HCT116 (cell line): ENCODE measurements around the gene ATP8B4. TPM values are rescaled to one million over a fixed set of nuclear protein-coding genes. Genes with fewer than 3 reads are reported as not detected.

Experiments
- ATAC-seq: fragments of 200-7000 bp; cut with Tn5 transposase; 2 replicates; pipeline ENCODE4 v1.9.1; 2020; ENCODE audit warnings: mild to moderate bottlenecking, moderate library complexity
- BruUV-seq: library from RNA; stranded (reverse); fragments of 400-500 nt; replicated peaks from 2 replicates; lab custom pipeline; 2021; lab: Mats Ljungman, UMichigan
- CTCF ChIA-PET: fragments of 300-600 bp; sonication (Branson Sonifier 250); formaldehyde crosslinking; loops from one replicate; lab custom pipeline; 2021; ENCODE audit warnings: antibody characterized with exemption; lab: Charles Lee
- POLR2A ChIA-PET: fragments of 300-600, 350-600 bp; sonication (Branson Sonifier 250); formaldehyde crosslinking; loops from one replicate; lab custom pipeline; 2021; ENCODE audit warnings: antibody characterized with exemption; lab: Charles Lee
- RAD21 ChIA-PET, 2 experiments: fragments of 300-600 bp; sonication (Branson Sonifier 250); formaldehyde crosslinking; loops; one replicate each; lab custom pipeline; 2023; ENCODE audit warnings: low total read pairs in 2 of 2; ENCODE audit not compliant: uncharacterized antibody in 2 of 2, unreplicated experiment in 2 of 2, low non-redundant PET in 1 of 2; lab: Charles Lee
- DNase-seq: peaks from one replicate; pipeline ENCODE4 v3.0.0-alpha.2; 2010; ENCODE audit warnings: low read depth, low spot score
- H2AFZ ChIP-seq: fragments of 200-600 bp; shearing (Covaris generic), sonication (generic); 2 replicates; pipeline ENCODE4 v1.6.1; 2017; ENCODE audit warnings: low read depth, mixed run types, mixed read lengths, antibody characterized with exemption, low read length; ENCODE audit not compliant: poor library complexity, severe bottlenecking
- H3K27ac ChIP-seq: 2 replicates; pipeline ENCODE4 v1.5.1; 2012; ENCODE audit warnings: low read depth, low read length
- H3K27me3 ChIP-seq: fragments of 200-600 bp; sonication (generic); 2 replicates; pipeline ENCODE4 v1.6.1; 2016; ENCODE audit warnings: mixed run types, low read length, mixed read lengths; ENCODE audit not compliant: insufficient read depth
- H3K36me3 ChIP-seq, 2 experiments: fragments of 200-500 bp in 1 of 2; fragments of 200-600 bp in 1 of 2; sonication (Bioruptor generic) in 1 of 2; sonication (generic) in 1 of 2; 2 replicates each; pipeline versions ENCODE4 v1.5.1 to v1.6.1; 2014 to 2016; ENCODE audit warnings: low read length in 2 of 2, inconsistent platforms in 1 of 2, mixed read lengths in 1 of 2, mixed run types in 1 of 2; ENCODE audit not compliant: insufficient read depth in 2 of 2, control insufficient read depth in 1 of 2
- H3K4me1 ChIP-seq, 2 experiments: fragments of 200-600 bp in 1 of 2; sonication (generic) in 1 of 2; 2 replicates each; pipeline versions ENCODE4 v1.5.1 to v1.6.1; 2012 to 2017; ENCODE audit warnings: low read length in 2 of 2, inconsistent platforms in 1 of 2, mild to moderate bottlenecking in 1 of 2, mixed read lengths in 1 of 2, mixed run types in 1 of 2, moderate library complexity in 1 of 2; ENCODE audit not compliant: insufficient read depth in 2 of 2, control insufficient read depth in 1 of 2
- H3K4me2 ChIP-seq: fragments of 200-600 bp; sonication (generic); 2 replicates; pipeline ENCODE4 v1.6.1; 2017; ENCODE audit warnings: mixed run types, low read length, mixed read lengths
- H3K4me3 ChIP-seq, 2 experiments: fragments of 200-600 bp in 1 of 2; sonication (generic) in 1 of 2; replicated peaks in 1 of 2; 2 replicates each; pipeline ENCODE4 v1.5.1; 2011 to 2016; ENCODE audit warnings: low read length in 2 of 2, control low read depth in 1 of 2, low read depth in 1 of 2, mild to moderate bottlenecking in 1 of 2, mixed read lengths in 1 of 2, mixed run types in 1 of 2
- H3K79me2 ChIP-seq: fragments of 200-600 bp; sonication (generic); 2 replicates; pipeline ENCODE4 v1.6.1; 2017; ENCODE audit warnings: mild to moderate bottlenecking, mixed run types, low read length, moderate library complexity, mixed read lengths; ENCODE audit not compliant: insufficient read depth
- H3K9ac ChIP-seq: fragments of 200-600 bp; sonication (generic); 2 replicates; pipeline ENCODE4 v1.6.1; 2016; ENCODE audit warnings: low read length, mixed read lengths
- H3K9me2 ChIP-seq: fragments of 200-600 bp; sonication (generic), shearing (Covaris generic); 2 replicates; pipeline ENCODE4 v1.6.1; 2017; ENCODE audit warnings: mixed run types, mild to moderate bottlenecking, moderate library complexity; ENCODE audit not compliant: insufficient read depth
- H3K9me3 ChIP-seq, 2 experiments: fragments of 200-500 bp in 1 of 2; fragments of 200-600 bp in 1 of 2; sonication (Bioruptor generic) in 1 of 2; sonication (generic) in 1 of 2; 2 replicates each; pipeline ENCODE4 v1.6.1; 2014 to 2017; ENCODE audit warnings: low read length in 2 of 2, mixed read lengths in 2 of 2, inconsistent platforms in 1 of 2, low read depth in 1 of 2, mild to moderate bottlenecking in 1 of 2, mixed run types in 1 of 2, moderate library complexity in 1 of 2; ENCODE audit not compliant: control insufficient read depth in 1 of 2, insufficient read depth in 1 of 2
- H4K20me1 ChIP-seq: fragments of 200-600 bp; sonication (generic), shearing (Covaris generic); 2 replicates; pipeline ENCODE4 v1.6.1; 2017; ENCODE audit warnings: mixed run types, mild to moderate bottlenecking, moderate library complexity; ENCODE audit not compliant: insufficient read depth
- ATF3 ChIP-seq: IDR thresholded peaks from 2 replicates; pipeline ENCODE4 v1.6.1; 2012
- CBX3 ChIP-seq: IDR thresholded peaks from 2 replicates; pipeline ENCODE4 v1.6.1; 2012; ENCODE audit warnings: low read depth
- CEBPB ChIP-seq: IDR thresholded peaks from 2 replicates; pipeline ENCODE4 v1.6.1; 2012; ENCODE audit warnings: low read depth
- CTCF ChIP-seq, 3 experiments: fragments of 200-600 bp in 1 of 3; sonication (generic) in 1 of 3; IDR thresholded peaks in 2 of 3; conservative IDR thresholded peaks in 1 of 3; 2 replicates each; pipeline ENCODE4 v1.5.1; 2012 to 2017; ENCODE audit warnings: low read depth in 2 of 3, low read length in 2 of 3, antibody characterized with exemption in 1 of 3, borderline replicate concordance in 1 of 3, control low read depth in 1 of 3, mild to moderate bottlenecking in 1 of 3, mixed read lengths in 1 of 3, mixed run types in 1 of 3, moderate library complexity in 1 of 3; ENCODE audit not compliant: insufficient read depth in 1 of 3
- EGR1 ChIP-seq: IDR thresholded peaks from 2 replicates; pipeline ENCODE4 v1.6.1; 2012; ENCODE audit warnings: low read depth
- ELF1 ChIP-seq: IDR thresholded peaks from 2 replicates; pipeline ENCODE4 v1.6.1; 2012; ENCODE audit warnings: low read depth, borderline replicate concordance
- EZH2phosphoT487 ChIP-seq: fragments of 200-600 bp; IDR thresholded peaks from 2 replicates; pipeline ENCODE4 v1.6.1; 2018; ENCODE audit warnings: antibody characterized with exemption, borderline replicate concordance
- FOSL1 ChIP-seq: IDR thresholded peaks from 2 replicates; pipeline ENCODE4 v1.6.1; 2012; ENCODE audit warnings: low read depth
- POLR2AphosphoS5 ChIP-seq: IDR thresholded peaks from 2 replicates; pipeline ENCODE4 v1.6.1; 2011; ENCODE audit warnings: mild to moderate bottlenecking, low read depth, low read length, moderate library complexity
- REST ChIP-seq: IDR thresholded peaks from 2 replicates; pipeline ENCODE4 v1.6.1; 2012; ENCODE audit warnings: low read depth
- SIN3A ChIP-seq: IDR thresholded peaks from 2 replicates; pipeline ENCODE4 v1.6.1; 2012; ENCODE audit warnings: low read depth
- SP1 ChIP-seq: IDR thresholded peaks from 2 replicates; pipeline ENCODE4 v1.6.1; 2012; ENCODE audit warnings: low read depth
- SRF ChIP-seq: IDR thresholded peaks from 2 replicates; pipeline ENCODE4 v1.6.1; 2012; ENCODE audit warnings: low read depth
- TCF7L2 ChIP-seq: IDR thresholded peaks from 2 replicates; pipeline ENCODE4 v1.7.0; 2011; ENCODE audit warnings: borderline replicate concordance, inconsistent platforms; ENCODE audit not compliant: insufficient read depth, insufficient read length; ENCODE audit errors: extremely low read depth
- YY1 ChIP-seq: IDR thresholded peaks from 2 replicates; pipeline ENCODE4 v1.6.1; 2011; ENCODE audit warnings: low read length, low read depth, moderate library complexity, mild to moderate bottlenecking; ENCODE audit not compliant: insufficient replicate concordance; ENCODE audit errors: extremely low read depth
- ZBTB33 ChIP-seq: IDR thresholded peaks from 2 replicates; pipeline ENCODE4 v1.6.1; 2011; ENCODE audit warnings: mild to moderate bottlenecking, low read length, moderate library complexity; ENCODE audit not compliant: insufficient replicate concordance; ENCODE audit errors: extremely low read depth
- ZFX ChIP-seq: fragments of 450-650 bp; IDR thresholded peaks from 2 replicates; pipeline ENCODE4 v1.6.1; 2017
- ZNF274 ChIP-seq: fragments of 200-500 bp; sonication (Bioruptor generic); IDR thresholded peaks from 2 replicates; pipeline ENCODE4 v1.6.1; 2014; ENCODE audit warnings: mild to moderate bottlenecking, low read depth, low read length, inconsistent platforms
- intact Hi-C: fragments of 100-400 bp; cut with micrococcal nuclease; formaldehyde crosslinking; loops from 2 replicates; pipeline ENCODE4 v1.10.0; 2022
- total RNA-seq: library from RNA; stranded (reverse); gene quantifications from one replicate; pipeline ENCODE4 v1.2.1, GENCODE V29; 2021; ENCODE audit not compliant: unreplicated experiment

ATP8B4 gene
- total RNA-seq, 1 experiment from 2014 or later, result 0.25 TPM

GRCh38 chr15:49915822-49916221 is 203.2 kb downstream of the ATP8B4 start:
- no peak overlapping the region for H3K4me2 ChIP-seq
- no peak overlapping the region for H3K9ac ChIP-seq
- no peak overlapping the region for H3K27ac ChIP-seq
- no peaks in the 10 kb centered on the region for H3K9me2 ChIP-seq
- H2AFZ ChIP-seq, result no peak overlapping the region
- TF ChIP-seq ZNF274 (no peak), SIN3A (no peak), SRF (no peak), CBX3 (no peak), REST (no peak), TCF7L2 (no peak), CTCF (IDR thresholded peaks at IDR 0.05 in 2 of 3, conservative IDR thresholded peaks at IDR 0.05 in 1 of 3; ENCODE audit: borderline replicate concordance in 1 of 3, insufficient read depth in 1 of 3, low read depth in 2 of 3, low read length in 2 of 3) (no peak), POLR2AphosphoS5 (no peak), FOSL1 (no peak), ATF3 (no peak), EZH2phosphoT487 (no peak), CEBPB (no peak), EGR1 (no peak), YY1 (no peak), SP1 (no peak), ELF1 (no peak), ZFX (no peak), ZBTB33 (no peak)
- ChIA-PET RAD21 (no interaction called here), CTCF (no interaction called here), POLR2A (interaction anchor here (0.7 kb wide), 1 partner anchor 972 kb away, joined by 3 read pairs; no protein-coding TSS in a partner anchor)
- H3K9me3 ChIP-seq, result 0 out of 4 replicates have a peak, but pooled peaks cover 0 to under 1% of the 10 kb centered on the region in 2 experiments
- H3K4me1 ChIP-seq, result no peaks in the 10 kb centered on the region
- H4K20me1 ChIP-seq, result no peaks in the 10 kb centered on the region
- no peak overlapping the region for H3K4me3 ChIP-seq
- H3K79me2 ChIP-seq, result no peaks in the 10 kb centered on the region
- DNase-seq (no peak), ATAC-seq (no peak)
- no TSS peak for BruUV-seq
- H3K36me3 ChIP-seq, result no peaks in the 10 kb centered on the region
- H3K27me3 ChIP-seq, result no peaks in the 10 kb centered on the region
- intact Hi-C loops, result no loop called here
